ENCODE data around the gene GOLGB1.

DNA sequence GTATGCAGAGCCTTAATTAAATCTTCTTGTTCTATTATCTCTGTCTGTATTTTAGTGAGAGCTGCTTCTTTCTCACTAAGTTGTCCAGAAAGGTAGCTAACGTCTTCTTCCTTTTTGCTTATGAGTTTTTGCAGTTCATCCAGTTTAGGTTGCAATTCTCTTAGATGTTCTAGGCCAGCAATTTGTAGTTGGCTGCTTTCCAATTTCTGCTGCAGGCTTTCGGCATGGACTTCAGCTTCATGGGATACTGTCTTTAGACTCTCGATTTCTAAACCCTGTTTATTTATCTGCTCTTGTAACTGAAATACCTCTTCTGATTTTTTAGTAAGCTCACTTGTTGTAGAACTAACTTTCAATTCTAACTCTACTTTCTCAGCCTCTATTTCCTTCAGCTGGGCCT is 53.4 kb downstream of the GOLGB1 start:
- TF ChIP-seq CTCF (conservative IDR thresholded peaks at IDR 0.05 in 1 of 2, IDR thresholded peaks at IDR 0.05 in 1 of 2; ENCODE audit: low read depth in 1 of 2, low read length in 2 of 2) (no peak), EZH2 (IDR thresholded peaks at IDR 0.05; ENCODE audit: low read length, missing control alignments) (no peak)
